Thyroid gland (tissue), 4 donors: ENCODE data around the gene CCDC178.

Experiments
- CTCF ChIP-seq, 6 experiments: fragments of 200-600 bp in 3 of 6; fragments of 450-650 bp in 3 of 6; sonication (generic) in 3 of 6; IDR thresholded peaks; one replicate each; pipeline ENCODE4 v1.5.1; 2016 to 2019; ENCODE audit warnings: antibody characterized with exemption in 6 of 6, mild to moderate bottlenecking in 2 of 6, inconsistent platforms in 1 of 6, moderate library complexity in 1 of 6
- POLR2A ChIP-seq, 2 donors: fragments of 450-650 bp; IDR thresholded peaks; one replicate each; pipeline ENCODE4 v1.6.1; 2017; ENCODE audit warnings: antibody characterized with exemption in 2 of 2, mild to moderate bottlenecking in 2 of 2, moderate library complexity in 1 of 2

DNA sequence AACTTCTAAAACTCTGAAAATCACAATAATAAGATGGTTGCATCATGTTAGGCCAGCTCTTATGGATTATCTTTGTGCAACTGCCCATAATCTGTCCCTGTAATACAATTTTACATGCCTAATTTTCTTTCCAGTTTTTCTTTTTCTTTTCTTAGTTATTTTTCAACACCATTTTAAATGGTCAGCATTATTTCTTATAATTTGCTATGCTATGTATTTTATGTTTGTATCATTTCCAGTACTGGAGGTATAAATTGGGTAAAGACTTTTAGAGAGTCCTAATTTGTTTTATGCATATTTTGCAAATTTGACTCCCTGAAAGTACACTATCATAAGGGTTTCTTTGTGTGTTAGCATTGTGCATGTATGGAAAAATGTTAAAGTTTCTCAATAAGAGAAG, 333.0 kb downstream of the CCDC178 start:
- TF ChIP-seq CTCF (IDR thresholded peaks at IDR 0.05) (no peak), POLR2A (IDR thresholded peaks at IDR 0.05) (no peak)
